IPS-11a (cell line): ENCODE results near the gene SLC25A34.
"Not testable (repeated sequence)": the region's sequence is repeated elsewhere in the genome, so short reads cannot be mapped to it uniquely, and the experiment has no call there.

Experiments used
- H3K4me3 ChIP-seq: one replicate; pipeline ENCODE4 v1.5.1; 2013; ENCODE audit warnings: low read depth, low read length, control low read depth

Gene SLC25A34

GRCh38 chr1:15736038-15736891 is at the start of gene SLC25A34:
TSS of gene SLC25A34 (plus strand) at chr1:15736258. CDS start at chr1:15736486, 228 bp downstream.
- no peak within 1 kb of the TSS for H3K4me3 ChIP-seq

GRCh38 chr1:15687446-15687845 is 48.6 kb upstream of the SLC25A34 start:
- H3K4me3 ChIP-seq, result no peak overlapping the region

GRCh38 chr1:15690317-15690716 is 45.7 kb upstream of the SLC25A34 start:
- H3K4me3 ChIP-seq, result no peak overlapping the region

- H3K4me3 ChIP-seq, result no peak overlapping the region
Observed at GRCh38 chr1:15691434-15692032, 44.5 kb upstream of the SLC25A34 start.

- H3K4me3 ChIP-seq, result no peak overlapping the region
Observed at GRCh38 chr1:15692121-15692682, 43.9 kb upstream of the SLC25A34 start.

- no peak overlapping the region for H3K4me3 ChIP-seq
Observed at GRCh38 chr1:15693371-15693770, 42.7 kb upstream of the SLC25A34 start.

GRCh38 chr1:15696956-15697521 is 39.0 kb upstream of the SLC25A34 start:
- no peak overlapping the region for H3K4me3 ChIP-seq

- H3K4me3 ChIP-seq, result no peak overlapping the region
Observed at GRCh38 chr1:15698201-15698600, 37.9 kb upstream of the SLC25A34 start.

- H3K4me3 ChIP-seq, result not testable (repeated sequence)
Observed at GRCh38 chr1:15699321-15699720, 36.7 kb upstream of the SLC25A34 start.

- H3K4me3 ChIP-seq, result no peak overlapping the region
Observed at GRCh38 chr1:15700508-15700907, 35.5 kb upstream of the SLC25A34 start.

GRCh38 chr1:15701784-15702183 is 34.3 kb upstream of the SLC25A34 start:
- H3K4me3 ChIP-seq, result no peak overlapping the region

GRCh38 chr1:15702722-15703550 is 33.1 kb upstream of the SLC25A34 start:
- no peak overlapping the region for H3K4me3 ChIP-seq

GRCh38 chr1:15703562-15703961 is 32.5 kb upstream of the SLC25A34 start:
- no peak overlapping the region for H3K4me3 ChIP-seq

GRCh38 chr1:15704526-15705183 is 31.4 kb upstream of the SLC25A34 start:
- H3K4me3 ChIP-seq, result no peak overlapping the region

GRCh38 chr1:15705184-15705566 is 30.9 kb upstream of the SLC25A34 start:
- no peak overlapping the region for H3K4me3 ChIP-seq

GRCh38 chr1:15706751-15707150 is 29.3 kb upstream of the SLC25A34 start:
- H3K4me3 ChIP-seq, result no peak overlapping the region

- no peak overlapping the region for H3K4me3 ChIP-seq
Observed at GRCh38 chr1:15707239-15707925, 28.7 kb upstream of the SLC25A34 start.

GRCh38 chr1:15708486-15709137 is 27.4 kb upstream of the SLC25A34 start:
- H3K4me3 ChIP-seq, result no peak overlapping the region

GRCh38 chr1:15709226-15709625 is 26.8 kb upstream of the SLC25A34 start:
- no peak overlapping the region for H3K4me3 ChIP-seq
